Measurements from ENCODE around the gene PRKCD. TPM values are rescaled to one million over a fixed set of nuclear protein-coding genes. Genes with fewer than 3 reads are reported as not detected.

PRKCD gene
- total RNA-seq, 6 donors from 2014 or later, result 57.7 to 116 (median 67.9) TPM

- no peak overlapping the region for H3K4me3 ChIP-seq
- no peaks in the 10 kb centered on the region for H3K4me1 ChIP-seq
- no peaks in the 10 kb centered on the region for H3K9me3 ChIP-seq
- 87 to 95% methylated on average over 4 of the region's 4 CpGs for WGBS, 2 donors
- ATAC-seq (ENCODE audit: low FRiP score in 2 of 2) (no peak), DNase-seq (no peak)
- H3K36me3 ChIP-seq, result peaks cover 17 to 38% (median 34%) of the 10 kb centered on the region in 4 donors
- no peaks in the 10 kb centered on the region for H3K27me3 ChIP-seq
- no peak overlapping the region for H3K27ac ChIP-seq
- no peak for TF ChIP-seq POLR2A (IDR thresholded peaks at IDR 0.05)
- no peak for TF ChIP-seq EP300 (IDR thresholded peaks at IDR 0.05)
- TF ChIP-seq POLR2AphosphoS5 (IDR thresholded peaks at IDR 0.05), result no peak
- no peak for TF ChIP-seq CTCF (IDR thresholded peaks at IDR 0.05)
Measured at GRCh38 chr3:53221345-53221744, 60.3 kb downstream of the PRKCD start.

GRCh38 chr3:53221827-53222182 lies 60.8 kb downstream of the PRKCD start:
- WGBS, 2 donors, result 76 to 94% methylated on average over 3 of the region's 3 CpGs
- Histone ChIP-seq H3K36me3 (peaks cover 21 to 43% (median 39%) of the 10 kb centered on the region in 4 donors), H3K27ac (no peak overlapping the region), H3K27me3 (no peaks in the 10 kb centered on the region), H3K4me3 (no peak overlapping the region), H3K4me1 (no peaks in the 10 kb centered on the region), H3K9me3 (no peaks in the 10 kb centered on the region)
- TF ChIP-seq POLR2A (IDR thresholded peaks at IDR 0.05) (no peak), POLR2AphosphoS5 (IDR thresholded peaks at IDR 0.05) (no peak), CTCF (IDR thresholded peaks at IDR 0.05) (no peak), EP300 (IDR thresholded peaks at IDR 0.05) (no peak)
- DNase-seq (no peak), ATAC-seq (ENCODE audit: low FRiP score in 2 of 2) (no peak)

- H3K27me3 ChIP-seq, result no peaks in the 10 kb centered on the region
- ATAC-seq (ENCODE audit: low FRiP score in 2 of 2) (no peak), DNase-seq (no peak)
- H3K9me3 ChIP-seq, result no peaks in the 10 kb centered on the region
- no peak overlapping the region for H3K4me3 ChIP-seq
- 85 to 91% methylated on average over 8 to 12 of the region's 12 CpGs for WGBS, 2 donors
- TF ChIP-seq POLR2A (IDR thresholded peaks at IDR 0.05), result no peak
- no peak for TF ChIP-seq EP300 (IDR thresholded peaks at IDR 0.05)
- H3K36me3 ChIP-seq, result peaks cover 27 to 48% (median 44%) of the 10 kb centered on the region in 4 donors
- no peaks in the 10 kb centered on the region for H3K4me1 ChIP-seq
- H3K27ac ChIP-seq, result no peak overlapping the region
Measured at GRCh38 chr3:53222183-53222901, 61.3 kb downstream of the PRKCD start.

- no peak overlapping the region for H3K4me3 ChIP-seq
- H3K9me3 ChIP-seq, result no peaks in the 10 kb centered on the region
- H3K27ac ChIP-seq, result no peak overlapping the region
- no peak for TF ChIP-seq POLR2AphosphoS5 (IDR thresholded peaks at IDR 0.05)
- WGBS, 2 donors, result 78 to 80% methylated on average over 6 to 7 of the region's 7 CpGs
- no peak for ATAC-seq (ENCODE audit: low FRiP score in 2 of 2)
- H3K4me1 ChIP-seq, result no peaks in the 10 kb centered on the region
- no peaks in the 10 kb centered on the region for H3K27me3 ChIP-seq
- peak in 1 of 2 donors; percentile 57 for DNase-seq
- peaks cover 33 to 55% (median 51%) of the 10 kb centered on the region in 4 donors for H3K36me3 ChIP-seq
Measured at GRCh38 chr3:53223025-53223424, 62.0 kb downstream of the PRKCD start.

GRCh38 chr3:53223541-53223966 lies 62.5 kb downstream of the PRKCD start:
- Histone ChIP-seq H3K4me3 (no peak overlapping the region), H3K27ac (no peak overlapping the region), H3K4me1 (no peaks in the 10 kb centered on the region), H3K9me3 (no peaks in the 10 kb centered on the region), H3K36me3 (peaks cover 38 to 61% (median 56%) of the 10 kb centered on the region in 4 donors), H3K27me3 (no peaks in the 10 kb centered on the region)
- DNase-seq, result peak in 1 of 2 donors; percentile 50
- no peak for TF ChIP-seq EP300 (IDR thresholded peaks at IDR 0.05)
- TF ChIP-seq POLR2AphosphoS5 (IDR thresholded peaks at IDR 0.05), result no peak
- no peak for ATAC-seq (ENCODE audit: low FRiP score in 2 of 2)
- WGBS, 2 donors, result 91 to 100% methylated on average over 2 to 8 of the region's 9 CpGs

GRCh38 chr3:53224026-53224425 lies 63.0 kb downstream of the PRKCD start:
- no peaks in the 10 kb centered on the region for H3K4me1 ChIP-seq
- H3K27me3 ChIP-seq, result no peaks in the 10 kb centered on the region
- TF ChIP-seq POLR2A (IDR thresholded peaks at IDR 0.05) (no peak), POLR2AphosphoS5 (IDR thresholded peaks at IDR 0.05) (no peak), CTCF (IDR thresholded peaks at IDR 0.05) (no peak)
- H3K9me3 ChIP-seq, result no peaks in the 10 kb centered on the region
- no peak overlapping the region for H3K27ac ChIP-seq
- DNase-seq, result peak in 1 of 2 donors; percentile 65
- no peak for ATAC-seq (ENCODE audit: low FRiP score in 2 of 2)
- H3K4me3 ChIP-seq, result no peak overlapping the region
- 92 to 100% methylated on average over 3 to 5 of the region's 5 CpGs for WGBS, 2 donors
- peaks cover 43 to 65% (median 61%) of the 10 kb centered on the region in 4 donors for H3K36me3 ChIP-seq

Data from upper lobe of left lung (tissue), 6 donors.